NCI-H2171 (cell line): ENCODE data around the gene LAMA2.
A peak's percentile ranks its signal among the peaks of the same experiment; 100 is the strongest.

ENCODE experiments used
- DNase-seq: peaks from one replicate; lab custom pipeline; 2025; lab: John Stamatoyannopoulos, UW

LAMA2 gene

DNA sequence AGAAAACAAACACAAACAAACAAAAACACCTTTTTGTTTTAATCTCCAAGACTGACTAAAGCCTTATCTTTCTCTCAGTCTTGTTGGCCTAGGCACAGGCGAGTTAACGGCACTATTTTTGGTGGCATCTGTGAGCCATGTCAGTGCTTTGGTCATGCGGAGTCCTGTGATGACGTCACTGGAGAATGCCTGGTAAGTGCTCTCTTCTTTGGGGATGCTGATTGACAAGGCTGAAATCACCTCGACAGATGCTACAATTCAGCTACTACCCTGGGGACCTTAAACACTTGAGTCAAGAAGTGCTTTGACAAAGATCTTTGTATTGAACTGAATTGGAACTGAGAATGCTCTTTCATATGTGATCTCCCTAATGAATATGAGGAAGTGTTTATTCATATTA lies 384.1 kb downstream of the LAMA2 start:
- peak; percentile 6 for DNase-seq

- no peak for DNase-seq
These were observed 386.1 kb downstream of the LAMA2 start for GRCh38 chr6:129269076-129269475.

- no peak for DNase-seq
These were observed 387.0 kb downstream of the LAMA2 start for GRCh38 chr6:129269891-129270290.

- DNase-seq: no peak
These were observed 387.5 kb downstream of the LAMA2 start for GRCh38 chr6:129270450-129270849.

- DNase-seq: no peak
These were observed 390.2 kb downstream of the LAMA2 start for GRCh38 chr6:129273161-129273560.

GRCh38 chr6:129276461-129276860 lies 393.5 kb downstream of the LAMA2 start:
- DNase-seq: no peak

- no peak for DNase-seq
These were observed 394.0 kb downstream of the LAMA2 start for GRCh38 chr6:129276986-129277385.

DNA sequence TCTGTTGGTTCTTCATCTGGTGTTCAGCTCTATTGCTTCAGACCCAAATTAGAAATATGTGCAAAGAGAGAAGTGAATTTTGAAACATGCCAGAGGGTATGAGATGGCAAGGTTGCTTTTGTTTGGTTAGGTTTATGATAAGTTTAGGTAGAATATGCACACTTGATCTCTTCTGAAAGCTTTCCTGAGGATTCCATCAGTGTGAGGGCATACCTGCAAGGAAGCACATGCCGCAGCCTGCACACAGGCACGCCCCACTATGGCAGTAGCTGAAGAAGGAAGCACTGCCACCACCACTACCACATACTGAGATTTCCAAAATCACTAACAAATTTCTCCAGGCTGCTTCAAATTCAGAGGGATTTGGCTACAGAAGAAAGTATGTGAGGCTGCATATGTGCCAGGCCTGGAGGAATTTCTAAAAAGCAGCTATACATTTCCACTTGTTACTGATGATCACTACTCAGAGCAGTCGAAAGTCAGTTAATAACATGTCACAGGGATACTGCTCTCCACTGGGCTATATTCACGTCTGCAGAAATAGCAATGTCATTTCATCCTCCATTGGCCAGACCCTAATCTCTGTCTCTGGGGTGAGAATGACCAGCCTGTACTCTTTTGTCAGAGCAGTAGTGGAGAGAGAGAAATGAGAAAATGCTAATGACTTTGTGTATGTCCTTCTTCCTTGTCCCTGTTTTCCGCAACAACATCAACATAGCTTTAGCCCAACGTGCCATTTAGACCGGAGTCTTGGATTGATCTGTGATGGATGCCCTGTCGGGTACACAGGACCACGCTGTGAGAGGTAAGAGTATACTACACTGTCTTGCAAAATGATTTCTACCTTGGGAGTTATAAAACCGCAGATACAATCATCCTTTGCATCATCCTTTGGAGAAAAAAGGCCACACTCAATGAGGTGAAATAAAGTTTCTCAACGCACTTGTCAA lies 396.7 kb downstream of the LAMA2 start:
- no peak for DNase-seq

GRCh38 chr6:129280293-129280644 lies 397.3 kb downstream of the LAMA2 start:
- no peak for DNase-seq

DNA sequence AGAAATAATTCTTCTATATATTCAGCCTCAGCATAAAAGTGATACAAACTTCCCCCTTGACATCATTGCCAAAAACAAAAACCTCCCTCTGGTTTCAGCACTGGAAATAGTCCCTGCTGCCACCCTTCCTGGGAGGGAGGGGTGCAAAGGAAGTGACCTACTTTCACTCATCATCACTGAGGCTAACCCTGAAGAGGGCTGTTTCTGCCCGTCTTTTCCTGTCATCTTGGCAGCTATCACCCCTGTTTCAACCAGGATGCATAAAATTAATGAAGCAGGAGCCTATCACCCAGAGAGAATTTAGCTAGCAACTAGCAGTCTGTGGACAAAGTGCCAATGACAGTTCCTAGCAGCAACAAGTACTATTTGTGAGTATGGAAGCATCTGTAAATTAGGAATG lies 397.8 kb downstream of the LAMA2 start:
- DNase-seq: no peak

DNA sequence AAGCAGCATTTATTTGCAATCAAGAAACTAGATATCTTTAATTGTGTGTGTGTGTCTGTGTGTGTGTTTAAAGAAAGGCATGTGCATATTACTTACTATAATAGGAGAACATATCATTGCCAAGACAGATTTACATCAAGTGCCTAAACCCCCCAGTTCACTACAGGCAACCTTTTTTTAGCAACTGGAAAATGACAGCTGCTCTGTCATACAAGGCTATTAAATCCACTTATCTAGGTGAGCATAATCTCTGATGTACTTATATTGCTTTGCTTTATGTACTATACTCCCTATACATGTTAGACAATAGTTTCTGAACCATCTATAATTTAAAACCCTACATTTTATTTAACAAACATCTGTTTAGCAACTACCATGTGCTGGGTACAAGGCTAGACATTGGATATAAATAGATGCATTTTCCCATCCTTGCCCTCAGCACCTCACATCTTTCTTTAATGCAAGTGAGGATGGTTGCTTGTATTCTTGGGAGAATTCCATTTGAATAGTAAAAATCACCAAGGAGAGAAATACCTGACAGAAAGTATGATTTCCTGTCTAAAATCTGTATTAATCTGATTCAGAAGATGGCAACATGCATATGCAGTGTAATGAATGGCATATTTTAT lies 398.3 kb downstream of the LAMA2 start:
- no peak for DNase-seq

- no peak for DNase-seq
These were observed 399.1 kb downstream of the LAMA2 start for GRCh38 chr6:129282019-129282418.

DNA sequence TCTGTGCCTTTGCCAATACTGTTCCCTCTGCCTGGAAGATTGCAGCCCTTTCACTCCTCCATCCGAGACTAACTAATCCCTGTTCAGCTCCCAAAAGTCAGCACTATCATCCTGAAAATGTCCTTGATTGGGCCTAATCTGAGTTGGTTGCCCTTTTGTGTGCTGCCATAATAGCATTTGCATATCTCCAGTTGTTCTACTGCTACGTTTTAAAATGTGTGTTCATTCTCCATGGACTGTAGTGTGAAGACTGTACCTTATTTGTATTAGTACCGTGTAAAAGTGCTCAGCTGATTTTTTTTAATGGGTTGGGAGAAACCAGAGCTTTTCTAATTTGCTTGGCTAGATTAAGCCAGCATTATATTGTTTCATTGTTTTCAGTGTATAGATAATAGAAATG lies 401.3 kb downstream of the LAMA2 start:
- DNase-seq: no peak

- no peak for DNase-seq
These were observed 404.6 kb downstream of the LAMA2 start for GRCh38 chr6:129287231-129288177.

DNA sequence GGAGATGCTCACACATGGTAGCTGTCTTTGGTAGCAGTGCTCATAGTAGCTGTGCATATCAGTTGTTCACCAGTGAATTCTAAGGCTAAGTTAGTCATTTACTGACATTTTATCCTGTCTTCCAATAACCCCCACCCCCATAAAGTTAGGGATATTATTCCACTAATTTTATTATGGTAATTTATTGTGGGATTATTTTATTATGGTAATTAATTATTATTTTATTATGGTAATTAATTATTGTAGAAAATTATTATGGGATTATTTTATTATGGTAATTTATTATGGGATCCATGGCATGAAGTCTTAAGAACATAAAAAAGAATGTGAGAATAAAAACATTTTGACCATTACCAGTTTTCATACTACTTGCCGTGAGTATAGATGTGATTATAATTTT lies 406.5 kb downstream of the LAMA2 start:
- DNase-seq: no peak

DNA sequence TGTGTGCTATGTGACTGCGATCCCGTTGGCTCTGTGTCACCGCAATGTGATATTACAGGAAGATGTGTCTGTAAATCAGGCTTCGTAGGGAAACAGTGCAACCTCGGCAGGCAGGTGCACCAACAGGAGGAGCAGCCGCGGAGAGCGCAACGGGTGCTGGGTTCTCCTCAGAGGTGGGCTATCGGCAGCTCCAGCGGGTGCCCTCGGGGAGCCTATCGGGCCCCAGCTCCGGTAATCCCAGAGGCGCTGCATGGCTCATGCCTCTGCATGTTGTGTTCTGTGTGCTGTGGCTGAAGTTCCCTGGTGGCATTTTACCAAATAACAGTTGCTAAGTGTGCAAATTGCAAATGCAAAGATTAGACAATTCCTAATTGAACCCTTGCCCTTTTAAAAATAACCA lies 409.9 kb downstream of the LAMA2 start:
- DNase-seq: no peak

DNA sequence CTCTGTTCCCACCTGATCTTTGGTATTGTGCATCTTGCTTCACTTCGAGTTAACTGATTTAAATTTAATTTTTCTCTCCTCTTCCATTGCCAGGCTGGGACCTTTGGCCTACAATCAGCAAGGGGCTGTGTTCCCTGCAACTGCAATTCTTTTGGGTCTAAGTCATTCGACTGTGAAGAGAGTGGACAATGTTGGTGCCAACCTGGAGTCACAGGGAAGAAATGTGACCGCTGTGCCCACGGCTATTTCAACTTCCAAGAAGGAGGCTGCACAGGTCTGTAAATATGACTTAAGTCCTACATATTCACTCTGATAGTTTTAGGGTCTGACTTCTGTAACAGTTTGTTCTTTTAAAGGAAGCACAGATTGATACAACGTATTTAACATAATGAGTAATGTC lies 414.7 kb downstream of the LAMA2 start:
- no peak for DNase-seq

DNA sequence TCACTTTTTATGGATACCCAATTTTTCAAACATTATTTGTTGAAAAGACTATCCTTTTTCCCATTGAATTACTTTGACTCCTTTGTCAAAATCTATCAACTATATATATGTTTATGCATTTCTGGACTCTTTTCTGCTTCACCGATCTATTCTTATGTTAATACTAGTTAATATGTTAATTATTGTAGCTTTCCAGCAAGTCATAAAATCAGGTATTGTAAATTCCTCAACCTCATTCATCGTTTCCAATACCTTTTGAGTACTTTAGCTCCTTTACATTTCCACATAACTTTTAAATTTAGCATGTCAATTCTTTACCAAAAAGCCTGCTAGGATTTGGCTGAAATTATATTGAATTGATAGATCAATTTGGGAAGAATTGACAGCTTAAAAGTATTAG lies 419.7 kb downstream of the LAMA2 start:
- DNase-seq: no peak

DNA sequence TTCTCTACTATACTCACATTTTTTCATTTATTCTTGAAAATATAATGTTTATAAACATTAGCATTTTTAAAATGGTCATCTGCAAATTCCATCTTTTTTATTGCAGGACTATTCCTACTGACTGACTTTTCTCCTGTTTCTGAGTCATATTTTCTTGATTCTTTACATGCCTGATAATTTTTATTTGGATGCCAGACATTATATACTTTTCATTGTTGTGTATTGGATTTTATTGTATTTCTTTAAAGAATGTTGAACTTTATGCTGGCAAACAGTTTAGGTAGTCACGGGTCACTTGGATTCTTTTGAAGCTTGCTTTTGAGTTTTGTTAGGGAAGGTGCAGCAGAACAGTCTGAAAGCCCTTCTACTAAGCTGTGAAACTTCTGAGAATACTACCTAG lies 423.9 kb downstream of the LAMA2 start:
- DNase-seq: no peak

DNA sequence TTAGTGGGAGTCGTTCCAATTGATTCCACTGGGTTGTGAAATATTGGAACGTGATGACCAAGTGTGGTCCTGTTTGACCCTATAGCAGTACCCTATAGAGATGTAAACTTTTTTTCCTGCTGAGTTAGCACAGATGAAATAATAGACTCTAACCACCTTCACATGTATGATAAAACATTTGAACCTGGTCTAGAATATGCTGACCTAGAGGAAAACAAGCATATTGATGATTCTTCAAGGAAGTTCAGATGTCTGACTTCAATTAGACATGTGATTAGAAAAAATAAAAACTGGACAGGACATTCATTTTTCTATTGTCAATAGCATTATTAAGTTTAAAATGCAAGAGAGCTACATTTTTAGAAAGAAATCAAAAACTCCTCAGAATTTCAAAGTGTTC lies 424.9 kb downstream of the LAMA2 start:
- no peak for DNase-seq

- DNase-seq: no peak
These were observed 426.2 kb downstream of the LAMA2 start for GRCh38 chr6:129309154-129309553.

DNA sequence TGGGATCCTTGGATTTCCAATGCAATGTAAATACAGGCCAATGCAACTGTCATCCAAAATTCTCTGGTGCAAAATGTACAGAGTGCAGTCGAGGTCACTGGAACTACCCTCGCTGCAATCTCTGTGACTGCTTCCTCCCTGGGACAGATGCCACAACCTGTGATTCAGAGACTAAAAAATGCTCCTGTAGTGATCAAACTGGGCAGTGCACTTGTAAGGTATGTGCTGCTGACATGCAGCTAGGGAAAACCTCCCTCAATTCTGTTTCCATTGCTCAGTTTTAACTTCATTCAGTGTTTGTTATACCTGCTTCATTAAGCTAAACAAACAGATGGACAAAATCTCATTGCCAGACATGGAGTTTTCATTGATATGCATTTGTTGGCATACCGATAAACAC lies 429.9 kb downstream of the LAMA2 start:
- no peak for DNase-seq

DNA sequence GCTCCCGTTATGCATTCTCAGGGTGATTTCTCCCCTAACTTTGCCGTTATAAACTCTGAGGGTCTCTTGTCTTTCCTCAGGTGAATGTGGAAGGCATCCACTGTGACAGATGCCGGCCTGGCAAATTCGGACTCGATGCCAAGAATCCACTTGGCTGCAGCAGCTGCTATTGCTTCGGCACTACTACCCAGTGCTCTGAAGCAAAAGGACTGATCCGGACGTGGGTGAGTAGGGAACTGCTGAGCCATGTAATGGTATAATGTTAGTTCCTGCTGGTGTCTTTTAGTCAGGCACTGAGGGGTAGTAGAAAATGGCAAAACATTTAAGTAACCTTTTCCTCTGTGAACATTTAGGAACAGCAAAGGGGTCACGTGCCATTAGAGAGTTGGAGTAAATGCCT lies 431.6 kb downstream of the LAMA2 start:
- no peak for DNase-seq
